H9 (cell line): ENCODE measurements around the gene IER5L. TPM values are rescaled to one million over a fixed set of nuclear protein-coding genes. Genes with fewer than 3 reads are reported as not detected.

Source experiments
- DNase-seq: peaks from one replicate; pipeline ENCODE4 v3.0.0-alpha.2; 2017
- H2AFZ ChIP-seq: one replicate; pipeline ENCODE4 v1.6.1; 2013; ENCODE audit warnings: mild to moderate bottlenecking, low read length, control low read depth, moderate library complexity
- H2AK5ac ChIP-seq: 2 replicates; pipeline ENCODE4 v1.6.1; 2013; ENCODE audit warnings: low read length, control low read depth, mixed read lengths; ENCODE audit not compliant: insufficient read length
- H2BK120ac ChIP-seq: one replicate; pipeline ENCODE4 v1.6.1; 2013; ENCODE audit warnings: low read depth, mild to moderate bottlenecking, low read length, control low read depth, inconsistent platforms; ENCODE audit not compliant: poor library complexity, severe bottlenecking
- H2BK12ac ChIP-seq: 2 replicates; pipeline ENCODE4 v1.6.1; 2013; ENCODE audit warnings: low read length, control low read depth, mixed read lengths, low read depth; ENCODE audit not compliant: insufficient read length
- H2BK15ac ChIP-seq: 2 replicates; pipeline ENCODE4 v1.6.1; 2013; ENCODE audit warnings: low read depth, low read length, control low read depth
- H2BK20ac ChIP-seq: one replicate; pipeline ENCODE4 v1.6.1; 2013; ENCODE audit warnings: low read depth, mild to moderate bottlenecking, low read length, control low read depth, inconsistent platforms; ENCODE audit not compliant: poor library complexity, severe bottlenecking
- H2BK5ac ChIP-seq: 2 replicates; pipeline ENCODE4 v1.6.1; 2013; ENCODE audit warnings: low read length, control low read depth, mixed read lengths; ENCODE audit not compliant: insufficient read length
- H3K14ac ChIP-seq: 2 replicates; pipeline ENCODE4 v1.6.1; 2013; ENCODE audit warnings: low read length, control low read depth; ENCODE audit not compliant: insufficient read depth
- H3K18ac ChIP-seq: 2 replicates; pipeline ENCODE4 v1.6.1; 2013; ENCODE audit warnings: low read depth, mild to moderate bottlenecking, mixed read lengths, low read length, control low read depth; ENCODE audit not compliant: insufficient read length
- H3K23ac ChIP-seq: 2 replicates; pipeline ENCODE4 v1.6.1; 2013; ENCODE audit warnings: low read length, control low read depth, mixed read lengths, low read depth; ENCODE audit not compliant: insufficient read length
- H3K23me2 ChIP-seq: 2 replicates; pipeline ENCODE4 v1.6.1; 2013; ENCODE audit warnings: low read depth, mild to moderate bottlenecking, mixed read lengths, low read length, control low read depth; ENCODE audit not compliant: insufficient read length, poor library complexity, severe bottlenecking
- H3K27ac ChIP-seq: 2 replicates; pipeline ENCODE4 v1.5.1; 2013; ENCODE audit warnings: low read length, control low read depth, mixed read lengths, low read depth; ENCODE audit not compliant: insufficient read length
- H3K27me3 ChIP-seq: 2 replicates; pipeline ENCODE4 v1.6.1; 2013; ENCODE audit warnings: low read length, control low read depth, inconsistent platforms; ENCODE audit not compliant: insufficient read depth
- H3K4ac ChIP-seq: 2 replicates; pipeline ENCODE4 v1.6.1; 2013; ENCODE audit warnings: low read depth, mild to moderate bottlenecking, control low read depth, inconsistent platforms, low read length, moderate library complexity
- H3K4me1 ChIP-seq: 2 replicates; pipeline ENCODE4 v1.6.1; 2013; ENCODE audit warnings: low read length, control low read depth, inconsistent platforms; ENCODE audit not compliant: insufficient read depth
- H3K4me2 ChIP-seq: 2 replicates; pipeline ENCODE4 v1.6.1; 2013; ENCODE audit warnings: low read length, control low read depth, mixed read lengths; ENCODE audit not compliant: insufficient read length, insufficient read depth
- H3K56ac ChIP-seq: 2 replicates; pipeline ENCODE4 v1.6.1; 2013; ENCODE audit warnings: low read depth, mild to moderate bottlenecking, mixed read lengths, low read length, control low read depth; ENCODE audit not compliant: insufficient read length
- H3K79me1 ChIP-seq: 2 replicates; pipeline ENCODE4 v1.6.1; 2013; ENCODE audit warnings: low read depth, mild to moderate bottlenecking, moderate library complexity, low read length, control low read depth, inconsistent platforms; ENCODE audit not compliant: insufficient read depth, poor library complexity, severe bottlenecking
- H3K79me2 ChIP-seq: 2 replicates; pipeline ENCODE4 v1.6.1; 2013; ENCODE audit warnings: low read length, control low read depth, inconsistent platforms; ENCODE audit not compliant: insufficient read depth
- H3K9ac ChIP-seq: 2 replicates; pipeline ENCODE4 v1.6.1; 2013; ENCODE audit warnings: low read length, control low read depth, mixed read lengths; ENCODE audit not compliant: insufficient read length; ENCODE audit errors: extremely low read depth
- H3K9me3 ChIP-seq: one replicate; pipeline ENCODE4 v1.6.1; 2013; ENCODE audit warnings: low read depth, low read length, inconsistent platforms; ENCODE audit not compliant: control insufficient read depth
- H3T11ph ChIP-seq: one replicate; pipeline ENCODE4 v1.6.1; 2013; ENCODE audit warnings: mild to moderate bottlenecking, low read length, control low read depth, inconsistent platforms
- H4K20me1 ChIP-seq: one replicate; pipeline ENCODE4 v1.6.1; 2013; ENCODE audit not compliant: control insufficient read depth, insufficient read length, insufficient read depth
- H4K5ac ChIP-seq: 2 replicates; pipeline ENCODE4 v1.6.1; 2013; ENCODE audit warnings: low read depth, mild to moderate bottlenecking, mixed read lengths, low read length, control low read depth; ENCODE audit not compliant: insufficient read length
- H4K8ac ChIP-seq: replicated peaks from 2 replicates; pipeline ENCODE4 v1.6.1; 2013; ENCODE audit warnings: low read length, control low read depth, mixed read lengths, low read depth; ENCODE audit not compliant: insufficient read length
- H4K91ac ChIP-seq: 2 replicates; pipeline ENCODE4 v1.6.1; 2013; ENCODE audit warnings: low read depth, mild to moderate bottlenecking, moderate library complexity, mixed read lengths, low read length, control low read depth; ENCODE audit not compliant: insufficient read length
- H3K27ac Mint-ChIP-seq, 3 experiments: 2 replicates in 2 of 3; 3 replicates in 1 of 3; pipeline ENCODE4 v1.8.0; 2020 to 2021; ENCODE audit warnings: mixed read lengths in 3 of 3, mild to moderate bottlenecking in 1 of 3, moderate library complexity in 1 of 3
- H3K27me3 Mint-ChIP-seq: 2 replicates; pipeline ENCODE4 v1.8.0; 2021; ENCODE audit warnings: low read depth, mild to moderate bottlenecking, moderate library complexity, mixed read lengths
- H3K36me3 Mint-ChIP-seq, 3 experiments: 2 replicates in 2 of 3; 3 replicates in 1 of 3; pipeline ENCODE4 v1.8.0; 2020 to 2021; ENCODE audit warnings: low read depth in 3 of 3, mixed read lengths in 3 of 3; ENCODE audit not compliant: insufficient read depth in 1 of 3
- H3K4me1 Mint-ChIP-seq, 2 experiments: 2 replicates each; pipeline ENCODE4 v1.8.0; 2020; ENCODE audit warnings: mixed read lengths in 2 of 2
- H3K4me3 Mint-ChIP-seq, 2 experiments: 2 replicates in 1 of 2; 3 replicates in 1 of 2; pipeline ENCODE4 v1.8.0; 2020 to 2021; ENCODE audit warnings: mild to moderate bottlenecking in 2 of 2, mixed read lengths in 2 of 2, moderate library complexity in 1 of 2
- H3K9me3 Mint-ChIP-seq, 2 experiments: 2 replicates in 1 of 2; 3 replicates in 1 of 2; pipeline ENCODE4 v1.8.0; 2020; ENCODE audit warnings: mild to moderate bottlenecking in 2 of 2, mixed read lengths in 2 of 2, moderate library complexity in 1 of 2
- CTCF ChIP-seq: fragments of 200-600 bp; sonication (generic); conservative IDR thresholded peaks from 3 replicates; pipeline ENCODE4 v1.8.0; 2021; ENCODE audit warnings: antibody characterized with exemption, mild to moderate bottlenecking
- WGBS: extraction: QIAGEN DNeasy Blood & Tissue Kit; methylation state at CpG from one replicate; pipeline ENCODE4 v1.1.7; 2013; ENCODE audit warnings: missing lambda C conversion rate, low lambda C conversion rate, mixed read lengths; ENCODE audit not compliant: insufficient read length; ENCODE audit errors: extremely low coverage; 5-methylcytosine and 5-hydroxymethylcytosine counted together
- total RNA-seq: library from RNA; stranded (reverse); gene quantifications from 2 replicates; pipeline ENCODE4 v1.2.1, GENCODE V29; 2021

IER5L gene
- total RNA-seq, 1 experiment from 2014 or later = 1.0 TPM

- no peaks in the 10 kb centered on the region for H4K20me1 ChIP-seq
- H3K27ac Mint-ChIP-seq = no peak overlapping the region
- no peak overlapping the region for H2BK5ac ChIP-seq
- no peak overlapping the region for H3K4me3 Mint-ChIP-seq
- DNase-seq = no peak
- no peak overlapping the region for H4K5ac ChIP-seq
- H3K4me1 ChIP-seq = no peaks in the 10 kb centered on the region
- H3T11ph ChIP-seq = no peak overlapping the region
- no peaks in the 10 kb centered on the region for H3K23me2 ChIP-seq
- H4K8ac ChIP-seq = no peak overlapping the region
- no peaks in the 10 kb centered on the region; a peak in 1 of 7 replicates for H3K36me3 Mint-ChIP-seq
- H2BK12ac ChIP-seq = no peak overlapping the region
- peaks cover 17% of the 10 kb centered on the region for H3K27me3 ChIP-seq
- H3K4me2 ChIP-seq = no peak overlapping the region
- no peak overlapping the region for H2BK20ac ChIP-seq
- H3K23ac ChIP-seq = no peak overlapping the region
- no peak overlapping the region for H4K91ac ChIP-seq
- H2AFZ ChIP-seq = no peak overlapping the region
- no peak overlapping the region for H3K9ac ChIP-seq
- H3K27me3 Mint-ChIP-seq = peaks cover 100% of the 10 kb centered on the region
- TF ChIP-seq CTCF = no peak
- H3K56ac ChIP-seq = no peak overlapping the region
- H3K27ac ChIP-seq = no peak overlapping the region
- WGBS = no CpG with 5 or more reads among the region's 1 CpG
- H3K14ac ChIP-seq = no peak overlapping the region
- H3K18ac ChIP-seq = no peak overlapping the region
- no peak overlapping the region for H2BK15ac ChIP-seq
- H2AK5ac ChIP-seq = no peak overlapping the region
- no peaks in the 10 kb centered on the region for H3K79me2 ChIP-seq
- H2BK120ac ChIP-seq = no peak overlapping the region
- no peaks in the 10 kb centered on the region for H3K79me1 ChIP-seq
- H3K9me3 Mint-ChIP-seq = peaks cover 3 to 5% of the 10 kb centered on the region in 2 experiments; a peak in 4 of 5 replicates
- H3K4ac ChIP-seq = no peak overlapping the region
- no peaks in the 10 kb centered on the region for H3K9me3 ChIP-seq
- H3K4me1 Mint-ChIP-seq = peaks cover 7 to 13% of the 10 kb centered on the region in 2 experiments
Observed at GRCh38 chr9:129187042-129187441, 9.0 kb upstream of the IER5L start.
